ENCODE data around the gene PNMA8A.

DNA sequence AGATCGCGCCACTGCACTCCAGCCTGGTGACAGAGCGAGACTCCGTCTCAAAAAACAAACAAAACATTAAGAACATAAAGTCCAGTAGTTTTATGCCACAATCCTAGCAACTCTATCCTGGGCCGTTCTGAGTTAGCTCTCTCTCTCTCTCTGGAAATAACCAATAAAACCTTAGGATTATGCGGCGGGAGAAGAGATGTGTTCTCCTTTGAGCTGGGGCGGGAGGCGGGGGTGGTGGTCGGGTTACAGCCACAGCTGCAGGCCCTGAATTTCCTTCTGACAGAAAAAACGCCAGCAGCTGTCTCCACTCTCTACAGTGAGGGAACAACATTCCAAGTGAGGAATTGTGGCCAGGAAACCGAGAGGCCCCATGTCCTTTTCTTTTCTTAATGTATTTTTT lies 9.1 kb upstream of the PNMA8A start:
- TF ChIP-seq, protein P1, sequence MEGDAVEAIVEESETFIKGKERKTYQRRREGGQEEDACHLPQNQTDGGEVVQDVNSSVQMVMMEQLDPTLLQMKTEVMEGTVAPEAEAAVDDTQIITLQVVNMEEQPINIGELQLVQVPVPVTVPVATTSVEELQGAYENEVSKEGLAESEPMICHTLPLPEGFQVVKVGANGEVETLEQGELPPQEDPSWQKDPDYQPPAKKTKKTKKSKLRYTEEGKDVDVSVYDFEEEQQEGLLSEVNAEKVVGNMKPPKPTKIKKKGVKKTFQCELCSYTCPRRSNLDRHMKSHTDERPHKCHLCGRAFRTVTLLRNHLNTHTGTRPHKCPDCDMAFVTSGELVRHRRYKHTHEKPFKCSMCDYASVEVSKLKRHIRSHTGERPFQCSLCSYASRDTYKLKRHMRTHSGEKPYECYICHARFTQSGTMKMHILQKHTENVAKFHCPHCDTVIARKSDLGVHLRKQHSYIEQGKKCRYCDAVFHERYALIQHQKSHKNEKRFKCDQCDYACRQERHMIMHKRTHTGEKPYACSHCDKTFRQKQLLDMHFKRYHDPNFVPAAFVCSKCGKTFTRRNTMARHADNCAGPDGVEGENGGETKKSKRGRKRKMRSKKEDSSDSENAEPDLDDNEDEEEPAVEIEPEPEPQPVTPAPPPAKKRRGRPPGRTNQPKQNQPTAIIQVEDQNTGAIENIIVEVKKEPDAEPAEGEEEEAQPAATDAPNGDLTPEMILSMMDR (IDR thresholded peaks at IDR 0.05; ENCODE audit: low read depth, low read length): no peak
- no peak for TF ChIP-seq EZH2phosphoT487 (IDR thresholded peaks at IDR 0.05; ENCODE audit: low read depth)

Data from OCI-LY3 (cell line).